Thyroid gland (tissue), 4 donors: ENCODE measurements around the gene TIMM50. TPM values are rescaled to one million over a fixed set of nuclear protein-coding genes. Genes with fewer than 3 reads are reported as not detected.
"Not testable (repeated sequence)": the region's sequence is repeated elsewhere in the genome, so short reads cannot be mapped to it uniquely, and the experiment has no call there.

Experiments used
- DNase-seq, 2 donors: peaks; one replicate each; pipeline ENCODE4 v3.0.0-alpha.2; 2019
- H3K27ac ChIP-seq, 3 donors: fragments of 200-600 bp; sonication (generic); 1 replicate in 2 of 3; 2 replicates in 1 of 3; pipeline ENCODE4 v1.5.1; 2016 to 2019; ENCODE audit warnings: mild to moderate bottlenecking in 1 of 3, moderate library complexity in 1 of 3
- H3K27me3 ChIP-seq: fragments of 200-600 bp; sonication (generic); one replicate; pipeline ENCODE4 v1.5.1; 2019
- H3K36me3 ChIP-seq, 2 donors: fragments of 200-600 bp; sonication (generic); one replicate each; pipeline ENCODE4 v1.5.1; 2016 to 2019
- H3K4me1 ChIP-seq, 2 donors: fragments of 200-600 bp; sonication (generic); one replicate each; pipeline ENCODE4 v1.5.1; 2017 to 2019
- H3K4me3 ChIP-seq, 3 donors: fragments of 200-600 bp; sonication (generic); replicated peaks in 1 of 3; 1 replicate in 2 of 3; 2 replicates in 1 of 3; pipeline ENCODE4 v1.5.1; 2016; ENCODE audit warnings: mild to moderate bottlenecking in 1 of 3
- H3K9me3 ChIP-seq: fragments of 200-600 bp; sonication (generic); one replicate; pipeline ENCODE4 v1.5.1; 2017
- POLR2A ChIP-seq, 2 donors: fragments of 450-650 bp; IDR thresholded peaks; one replicate each; pipeline ENCODE4 v1.6.1; 2017; ENCODE audit warnings: antibody characterized with exemption in 2 of 2, mild to moderate bottlenecking in 2 of 2, moderate library complexity in 1 of 2
- WGBS, 2 donors: methylation state at CpG; one replicate each; pipeline ENCODE4 v1.1.5; 2017; 5-methylcytosine and 5-hydroxymethylcytosine counted together
- intact Hi-C: fragments of 100-400 bp; cut with DNase I; formaldehyde crosslinking; loops from one replicate; pipeline ENCODE4 v1.15.1; 2023
- total RNA-seq, 4 donors: library from RNA; depleted of rRNA; stranded (reverse); fragments of >200 nt; gene quantifications; one replicate each; pipeline ENCODE4 v1.2.3, GENCODE V29; 2016
- TF ChIP-seq, protein P1 (sequence below), 6 experiments: fragments of 200-600 bp in 3 of 6; fragments of 450-650 bp in 3 of 6; sonication (generic) in 3 of 6; IDR thresholded peaks; one replicate each; pipeline ENCODE4 v1.5.1; 2016 to 2019; ENCODE audit warnings: antibody characterized with exemption in 6 of 6, mild to moderate bottlenecking in 2 of 6, inconsistent platforms in 1 of 6, moderate library complexity in 1 of 6

TIMM50 gene
- total RNA-seq, 4 donors from 2014 or later: 74.4 to 86.5 (median 84.5) TPM

DNA sequence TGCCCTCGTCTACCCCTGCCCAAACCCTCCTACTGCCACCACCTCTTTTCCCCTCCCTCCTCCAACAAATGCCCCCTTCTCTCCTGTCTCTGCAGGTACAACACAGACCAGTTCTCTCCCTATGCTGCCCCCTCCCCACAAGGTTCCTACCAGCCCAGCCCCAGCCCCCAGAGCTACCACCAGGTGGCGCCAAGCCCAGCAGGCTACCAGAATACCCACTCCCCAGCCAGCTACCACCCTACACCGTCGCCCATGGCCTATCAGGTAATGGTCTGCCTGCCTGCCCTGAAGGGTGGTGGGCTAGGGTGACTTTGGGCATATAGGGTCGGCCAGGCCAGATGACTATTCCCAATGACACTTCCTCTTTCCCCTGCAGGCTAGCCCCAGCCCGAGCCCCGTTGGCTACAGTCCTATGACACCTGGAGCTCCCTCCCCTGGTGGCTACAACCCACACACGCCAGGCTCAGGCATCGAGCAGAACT is 6.5 kb upstream of the TIMM50 start:
- no peak for TF ChIP-seq POLR2A (IDR thresholded peaks at IDR 0.05)
- TF ChIP-seq, protein P1, sequence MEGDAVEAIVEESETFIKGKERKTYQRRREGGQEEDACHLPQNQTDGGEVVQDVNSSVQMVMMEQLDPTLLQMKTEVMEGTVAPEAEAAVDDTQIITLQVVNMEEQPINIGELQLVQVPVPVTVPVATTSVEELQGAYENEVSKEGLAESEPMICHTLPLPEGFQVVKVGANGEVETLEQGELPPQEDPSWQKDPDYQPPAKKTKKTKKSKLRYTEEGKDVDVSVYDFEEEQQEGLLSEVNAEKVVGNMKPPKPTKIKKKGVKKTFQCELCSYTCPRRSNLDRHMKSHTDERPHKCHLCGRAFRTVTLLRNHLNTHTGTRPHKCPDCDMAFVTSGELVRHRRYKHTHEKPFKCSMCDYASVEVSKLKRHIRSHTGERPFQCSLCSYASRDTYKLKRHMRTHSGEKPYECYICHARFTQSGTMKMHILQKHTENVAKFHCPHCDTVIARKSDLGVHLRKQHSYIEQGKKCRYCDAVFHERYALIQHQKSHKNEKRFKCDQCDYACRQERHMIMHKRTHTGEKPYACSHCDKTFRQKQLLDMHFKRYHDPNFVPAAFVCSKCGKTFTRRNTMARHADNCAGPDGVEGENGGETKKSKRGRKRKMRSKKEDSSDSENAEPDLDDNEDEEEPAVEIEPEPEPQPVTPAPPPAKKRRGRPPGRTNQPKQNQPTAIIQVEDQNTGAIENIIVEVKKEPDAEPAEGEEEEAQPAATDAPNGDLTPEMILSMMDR (IDR thresholded peaks at IDR 0.05): peak; percentile 50 to 76 (median 63)
- intact Hi-C loops: no loop called here
- Histone ChIP-seq H3K4me1 (peaks cover 0 to under 1% of the 10 kb centered on the region in 2 donors), H3K27me3 (no peaks in the 10 kb centered on the region), H3K9me3 (no peaks in the 10 kb centered on the region), H3K27ac (no peak overlapping the region), H3K4me3 (no peak overlapping the region), H3K36me3 (peaks cover 61 to 64% of the 10 kb centered on the region in 2 donors)
- 63 to 64% methylated on average over 7 to 8 of the region's 9 CpGs for WGBS, 2 donors
- peak; percentile 58 to 59 for DNase-seq

DNA sequence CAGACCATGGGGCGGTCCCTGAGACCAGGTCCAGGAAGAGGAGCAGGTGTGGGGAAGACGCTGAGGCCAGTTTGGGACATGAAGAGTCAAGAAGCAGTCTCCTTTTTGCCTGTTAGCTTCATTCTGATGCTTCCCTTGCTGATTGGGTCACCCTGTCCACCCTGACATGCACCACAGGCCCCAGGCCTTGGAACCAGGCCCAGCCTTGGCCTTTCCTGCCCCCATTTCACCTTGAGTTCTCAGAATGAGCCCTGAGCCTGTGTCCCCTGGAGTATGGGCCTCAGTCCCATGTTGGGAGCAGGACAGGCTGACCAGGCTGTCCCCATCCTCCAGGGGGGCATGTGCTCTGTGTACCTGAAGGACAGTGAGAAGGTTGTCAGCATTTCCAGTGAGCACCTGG is 4.9 kb upstream of the TIMM50 start:
- WGBS, 2 donors: 100% methylated on average over 1 to 2 of the region's 2 CpGs
- Histone ChIP-seq H3K4me3 (no peak overlapping the region), H3K36me3 (peaks cover 45 to 49% of the 10 kb centered on the region in 2 donors), H3K27me3 (no peaks in the 10 kb centered on the region), H3K4me1 (peaks cover 7 to 12% of the 10 kb centered on the region in 2 donors), H3K27ac (no peak overlapping the region), H3K9me3 (no peaks in the 10 kb centered on the region)
- intact Hi-C loops: no loop called here
- TF ChIP-seq, protein P1 (IDR thresholded peaks at IDR 0.05): no peak
- TF ChIP-seq POLR2A (IDR thresholded peaks at IDR 0.05): no peak
- no peak for DNase-seq

DNA sequence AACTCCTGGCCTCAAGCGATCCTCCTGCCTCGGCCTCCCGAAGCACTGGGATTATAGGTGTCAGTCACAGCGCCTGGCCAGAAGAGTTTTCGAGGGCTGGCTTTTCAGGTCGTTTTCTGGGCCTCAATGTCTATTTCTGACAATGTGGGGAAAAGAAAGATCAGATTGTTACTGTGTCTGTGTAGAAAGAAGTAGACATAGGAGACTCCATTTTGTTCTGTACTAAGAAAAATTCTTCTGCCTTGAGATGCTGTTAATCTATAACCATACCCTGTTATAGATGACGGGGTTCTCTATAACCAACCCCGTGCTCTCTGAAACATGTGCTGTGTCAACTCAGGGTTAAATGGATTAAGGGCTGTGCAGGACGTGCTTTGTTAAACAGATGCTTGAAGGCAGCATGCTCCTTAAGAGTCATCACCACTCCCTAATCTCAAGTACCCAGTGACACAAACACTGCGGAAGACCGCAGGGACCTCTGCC is 1.3 kb upstream of the TIMM50 start:
- H3K27me3 ChIP-seq, H3K4me3 ChIP-seq, intact Hi-C loops, H3K9me3 ChIP-seq: not testable (repeated sequence)
- 55 to 58% methylated on average over 11 of the region's 11 CpGs for WGBS, 2 donors
- H3K36me3 ChIP-seq: peaks cover 12 to 16% of the 10 kb centered on the region in 2 donors
- H3K27ac ChIP-seq: peak overlapping the region in 2 of 3 donors; percentile 80 to 94
- H3K4me1 ChIP-seq: peaks cover 17 to 20% of the 10 kb centered on the region in 2 donors
- DNase-seq: peak in 1 of 2 donors; percentile 18

DNA sequence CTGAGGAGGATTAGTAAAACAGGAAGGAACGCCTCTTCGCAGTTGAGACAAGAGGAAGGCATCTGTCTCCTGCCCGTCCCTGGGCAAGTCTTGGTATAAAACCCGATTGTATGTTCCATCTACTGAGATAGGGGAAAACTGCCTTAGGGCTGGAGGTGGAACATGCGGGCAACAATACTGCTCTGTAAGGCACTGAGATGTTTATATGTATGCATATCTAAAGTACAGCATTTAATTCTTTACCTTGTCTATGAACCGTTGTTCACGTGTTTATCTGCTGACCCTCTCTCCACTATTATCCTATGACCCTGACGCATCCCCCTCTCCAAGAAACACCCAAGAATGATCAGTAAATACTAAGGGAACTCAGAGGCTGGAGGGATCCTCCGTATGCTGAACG is 722 bp upstream of the TIMM50 start:
- 26% methylated on average over 10 of the region's 10 CpGs for WGBS, 2 donors
- intact Hi-C loops: no loop called here
- Histone ChIP-seq H3K27me3 (no peaks in the 10 kb centered on the region), H3K4me1 (peaks cover 17 to 20% of the 10 kb centered on the region in 2 donors), H3K27ac (peak overlapping the region; percentile 65 to 94 (median 80)), H3K36me3 (peaks cover 7 to 10% of the 10 kb centered on the region in 2 donors), H3K4me3 (peak overlapping the region; percentile 79 to 86 (median 81)), H3K9me3 (no peaks in the 10 kb centered on the region)
- no peak for DNase-seq
- TF ChIP-seq, protein P1 (IDR thresholded peaks at IDR 0.05): no peak
- TF ChIP-seq POLR2A (IDR thresholded peaks at IDR 0.05): no peak

DNA sequence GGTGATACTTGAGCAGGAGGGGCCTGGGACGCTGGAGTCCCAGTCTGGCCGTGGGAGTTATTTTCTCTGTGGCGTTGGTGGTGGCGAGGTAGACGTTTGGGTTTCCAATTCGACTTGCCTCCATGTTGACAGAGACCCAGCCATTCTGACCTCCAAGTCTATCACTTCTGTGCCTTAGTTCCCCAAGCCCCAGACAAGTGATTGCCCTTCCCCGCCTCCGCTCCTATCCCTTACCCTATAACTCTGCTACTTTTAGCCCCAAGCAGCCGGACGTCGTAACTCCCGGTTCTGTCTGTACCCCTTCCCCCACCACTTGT is 549 bp downstream of the TIMM50 start:
- no peak for TF ChIP-seq POLR2A (IDR thresholded peaks at IDR 0.05)
- TF ChIP-seq, protein P1 (IDR thresholded peaks at IDR 0.05): no peak
- intact Hi-C loops: no loop called here

More for the DNA sequence above, 549 bp downstream of the TIMM50 start:
- Histone ChIP-seq H3K9me3 (no peaks in the 10 kb centered on the region), H3K4me1 (peaks cover 17 to 20% of the 10 kb centered on the region in 2 donors), H3K27me3 (no peaks in the 10 kb centered on the region), H3K27ac (peak overlapping the region in 2 of 3 donors; percentile 80 to 94), H3K4me3 (peak overlapping the region; percentile 79 to 86 (median 81)), H3K36me3 (peaks cover 14 to 15% of the 10 kb centered on the region in 2 donors)
- WGBS, 2 donors: 0 to 1% methylated on average over 12 of the region's 12 CpGs
- DNase-seq: no peak
